Measurements from ENCODE around the gene FCSK. TPM values are rescaled to one million over a fixed set of nuclear protein-coding genes. Genes with fewer than 3 reads are reported as not detected.

The FCSK gene
- total RNA-seq, 4 donors from 2014 or later, result 20.3 to 40.2 (median 24.5) TPM

DNA sequence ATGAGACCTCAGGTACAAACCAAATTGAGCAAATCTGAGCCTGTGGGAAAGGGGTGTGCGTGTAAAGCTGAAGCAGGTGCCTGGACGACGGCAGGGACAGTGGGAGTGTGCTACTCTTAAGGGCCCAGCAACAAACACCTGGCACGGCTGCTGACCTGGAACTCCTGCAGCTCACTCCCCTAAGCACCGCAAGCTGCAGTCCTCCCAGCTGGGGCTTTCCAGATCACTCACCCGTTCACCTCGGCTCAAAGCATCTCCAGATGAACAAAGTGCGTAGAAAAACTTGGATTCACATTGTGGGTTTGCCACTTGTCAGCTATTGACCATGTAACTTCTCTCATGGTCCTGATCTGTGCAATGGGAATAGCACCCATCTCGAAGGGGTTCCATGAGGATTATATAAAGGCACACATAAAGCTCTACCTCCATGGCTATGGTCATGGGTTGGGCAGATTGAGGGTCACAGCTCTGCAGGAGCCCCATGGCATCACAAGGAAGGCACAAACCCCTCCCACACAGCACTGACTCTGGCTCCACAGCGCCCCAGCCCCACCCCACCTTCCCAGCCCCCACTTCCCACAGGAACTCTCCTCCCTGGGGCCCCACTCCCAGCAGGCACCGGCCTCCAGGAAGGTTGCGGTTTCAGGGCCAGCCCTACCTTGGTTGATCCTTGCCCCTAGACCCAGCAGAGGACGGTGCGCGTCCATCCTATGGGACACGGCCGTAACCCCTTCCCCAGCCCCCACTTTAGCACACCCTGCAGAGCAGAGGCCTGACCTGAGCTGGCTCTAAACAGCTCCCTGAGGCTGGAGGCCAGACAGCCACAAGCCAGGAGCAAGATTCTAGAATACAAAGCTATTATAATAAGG, 37.4 kb upstream of the FCSK start:
- TF ChIP-seq POLR2A (IDR thresholded peaks at IDR 0.05) (no peak), CTCF (IDR thresholded peaks at IDR 0.05) (no peak)
- Histone ChIP-seq H3K4me1 (peaks cover 5 to 21% of the 10 kb centered on the region in 2 donors), H3K27me3 (no peaks in the 10 kb centered on the region), H3K9me3 (no peaks in the 10 kb centered on the region), H3K27ac (peak overlapping the region in 1 of 3 donors; percentile 17), H3K36me3 (no peaks in the 10 kb centered on the region), H3K4me3 (replicated peaks in 1 of 3) (no peak overlapping the region)
- DNase-seq, result peak; percentile 83 to 88
- intact Hi-C loops (cut with DNase I), result no loop called here
- WGBS, 2 donors, result 59 to 70% methylated on average over 14 to 16 of the region's 17 CpGs

DNA sequence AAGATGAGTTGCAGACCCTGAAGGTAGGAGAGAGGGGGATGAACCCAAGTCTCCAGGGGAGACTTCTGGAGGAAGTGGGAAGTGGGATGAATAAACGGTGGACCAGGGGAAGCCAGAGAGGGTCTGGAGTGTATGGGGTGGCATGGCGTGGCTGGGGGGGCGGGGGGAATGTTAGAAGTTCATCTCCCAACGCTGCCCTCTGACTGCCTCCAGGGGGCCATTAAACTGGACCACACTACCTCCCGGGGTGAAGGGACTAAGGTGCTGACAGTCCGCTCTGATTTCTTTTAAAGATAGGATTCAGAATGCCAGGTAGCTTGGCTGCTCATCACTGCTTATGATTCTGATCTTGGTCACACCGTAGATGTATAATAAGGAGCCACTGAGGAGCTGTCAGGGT, 36.7 kb upstream of the FCSK start:
- H3K4me1 ChIP-seq, result peaks cover 5 to 21% of the 10 kb centered on the region in 2 donors
- no peak overlapping the region for H3K4me3 ChIP-seq (replicated peaks in 1 of 3)
- no peak overlapping the region for H3K27ac ChIP-seq
- H3K9me3 ChIP-seq, result no peaks in the 10 kb centered on the region
- no peak for DNase-seq
- no peaks in the 10 kb centered on the region for H3K27me3 ChIP-seq
- WGBS, 2 donors, result 73% methylated on average over 7 of the region's 7 CpGs
- intact Hi-C loops (cut with DNase I), result no loop called here
- no peaks in the 10 kb centered on the region for H3K36me3 ChIP-seq
- TF ChIP-seq POLR2A (IDR thresholded peaks at IDR 0.05), result no peak
- no peak for TF ChIP-seq CTCF (IDR thresholded peaks at IDR 0.05)

DNA sequence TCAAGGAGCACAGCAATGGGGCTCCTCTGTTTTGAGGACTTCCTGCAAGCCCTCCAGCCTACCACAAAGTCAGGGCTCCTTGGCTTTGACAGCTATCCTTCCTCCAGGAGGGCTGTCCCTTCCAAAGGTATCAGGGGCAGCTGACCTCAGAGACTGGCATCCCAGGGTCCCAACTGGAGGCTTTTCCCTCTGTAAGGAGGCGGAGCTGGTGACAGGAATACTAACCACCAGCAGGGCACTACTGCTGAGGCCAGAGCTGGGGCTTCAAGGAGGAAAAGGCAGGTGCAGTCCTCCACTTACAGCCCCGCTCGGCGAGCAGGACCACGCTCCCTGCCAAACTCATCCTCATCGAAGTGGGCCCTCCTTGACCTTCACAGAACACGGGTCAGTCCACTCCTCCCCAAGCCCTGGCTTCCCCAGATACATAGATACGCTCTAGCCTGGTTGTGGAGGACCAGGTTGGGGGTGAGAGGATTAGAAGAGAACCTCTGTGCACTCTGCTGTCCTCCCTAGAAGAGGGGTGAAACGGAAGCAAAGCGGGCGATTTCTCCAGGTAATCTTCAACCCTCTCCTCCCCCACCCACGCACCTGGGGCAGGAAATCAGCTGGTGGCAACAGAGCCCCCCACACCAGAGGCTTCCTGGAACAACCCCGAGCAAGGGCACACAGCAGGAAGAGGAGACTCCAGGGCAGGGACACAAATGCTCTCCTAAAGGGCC, 36.0 kb upstream of the FCSK start:
- 79% methylated on average over 7 to 13 of the region's 13 CpGs for WGBS, 2 donors
- intact Hi-C loops (cut with DNase I), result no loop called here

GRCh38 chr16:70418993-70419318, 35.4 kb upstream of the FCSK start:
- no peaks in the 10 kb centered on the region for H3K36me3 ChIP-seq
- no peak for TF ChIP-seq POLR2A (IDR thresholded peaks at IDR 0.05)
- TF ChIP-seq CTCF (IDR thresholded peaks at IDR 0.05), result no peak
- intact Hi-C loops (cut with DNase I), result no loop called here
- no peaks in the 10 kb centered on the region for H3K27me3 ChIP-seq
- peaks cover 5 to 23% of the 10 kb centered on the region in 2 donors for H3K4me1 ChIP-seq
- DNase-seq, result no peak
- no peaks in the 10 kb centered on the region for H3K9me3 ChIP-seq
- H3K4me3 ChIP-seq (replicated peaks in 1 of 3), result no peak overlapping the region
- no peak overlapping the region for H3K27ac ChIP-seq
- 88 to 100% methylated on average over 1 to 5 of the region's 5 CpGs for WGBS, 2 donors

More for the DNA sequence above, 36.0 kb upstream of the FCSK start:
- H3K36me3 ChIP-seq, result no peaks in the 10 kb centered on the region
- no peak overlapping the region for H3K4me3 ChIP-seq (replicated peaks in 1 of 3)
- H3K9me3 ChIP-seq, result no peaks in the 10 kb centered on the region
- TF ChIP-seq POLR2A (IDR thresholded peaks at IDR 0.05) (no peak), CTCF (IDR thresholded peaks at IDR 0.05) (no peak)
- no peaks in the 10 kb centered on the region for H3K27me3 ChIP-seq
- H3K4me1 ChIP-seq, result peaks cover 5 to 21% of the 10 kb centered on the region in 2 donors
- no peak overlapping the region for H3K27ac ChIP-seq
- no peak for DNase-seq
